ENCODE measurements around the gene LIAS.

DNA sequence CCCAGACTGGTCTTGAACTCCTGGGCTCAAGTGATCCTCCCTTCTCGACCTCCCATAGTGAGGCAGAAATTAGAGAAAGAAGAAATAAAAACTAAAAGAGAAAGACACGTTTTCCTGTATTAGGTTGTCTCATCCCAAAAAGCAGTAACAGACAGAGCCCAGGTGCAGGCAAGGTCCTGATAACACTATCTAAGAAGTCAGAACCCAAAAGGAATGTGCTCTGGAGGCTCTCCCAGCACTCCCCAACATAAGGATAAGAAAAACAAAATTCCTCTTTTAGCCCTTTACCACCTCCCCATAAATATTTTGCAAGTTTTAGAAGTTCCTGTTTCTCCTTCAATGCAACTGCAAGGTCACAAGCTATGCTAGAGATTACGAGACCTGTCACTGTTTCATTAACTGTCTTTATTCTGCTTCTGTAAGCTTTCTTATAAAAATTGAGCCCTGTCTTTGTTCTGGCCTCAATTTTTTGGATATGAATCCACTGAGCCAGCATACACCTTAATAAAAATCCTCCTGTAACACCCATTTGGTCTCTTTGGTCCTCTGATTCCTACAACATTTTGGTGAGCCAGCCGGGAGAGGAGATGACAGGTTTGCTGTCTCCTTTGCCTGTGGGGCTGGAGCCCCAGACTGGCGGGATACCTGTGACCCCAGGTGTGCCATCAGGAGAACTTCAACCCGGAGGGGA, 25.9 kb downstream of the LIAS start:
- no peak for TF ChIP-seq CTCF (IDR thresholded peaks at IDR 0.05)
- TF ChIP-seq POLR2A (IDR thresholded peaks at IDR 0.05), result no peak
